Mesothelial cell of epicardium (in vitro differentiated cells): ENCODE data around the gene NXN. TPM values are rescaled to one million over a fixed set of nuclear protein-coding genes. Genes with fewer than 3 reads are reported as not detected.
A peak's percentile ranks its signal among the peaks of the same experiment; 100 is the strongest.

Experiments used
- DNase-seq, 2 experiments: peaks; one replicate each; pipeline ENCODE4 v3.0.0; 2021; ENCODE audit warnings: low spot score in 2 of 2; ENCODE audit not compliant: unreplicated experiment in 2 of 2
- H3K27ac Mint-ChIP-seq: 2 replicates; pipeline ENCODE4 v1.8.0; 2021; ENCODE audit warnings: mixed read lengths
- H3K27me3 Mint-ChIP-seq: 2 replicates; pipeline ENCODE4 v1.8.0; 2021; ENCODE audit warnings: low read depth, mixed read lengths
- H3K36me3 Mint-ChIP-seq: 2 replicates; pipeline ENCODE4 v1.8.0; 2021; ENCODE audit warnings: mixed read lengths
- H3K4me1 Mint-ChIP-seq: 2 replicates; pipeline ENCODE4 v1.8.0; 2021; ENCODE audit warnings: mixed read lengths
- H3K4me3 Mint-ChIP-seq: 2 replicates; pipeline ENCODE4 v1.8.0; 2021; ENCODE audit warnings: mild to moderate bottlenecking, moderate library complexity, mixed read lengths
- H3K9me3 Mint-ChIP-seq: 2 replicates; pipeline ENCODE4 v1.8.0; 2021; ENCODE audit warnings: mixed read lengths
- total RNA-seq: library from RNA; stranded (reverse); gene quantifications from 3 replicates; pipeline ENCODE4 v1.2.1, GENCODE V29; 2021
- TF ChIP-seq, protein P1 (sequence below): fragments of 200-600 bp; sonication (generic); IDR thresholded peaks from one replicate; pipeline ENCODE4 v1.5.0; 2021; ENCODE audit warnings: antibody characterized with exemption; ENCODE audit not compliant: unreplicated experiment

NXN gene
- total RNA-seq, 1 donor from 2014 or later, result 107 TPM

DNA sequence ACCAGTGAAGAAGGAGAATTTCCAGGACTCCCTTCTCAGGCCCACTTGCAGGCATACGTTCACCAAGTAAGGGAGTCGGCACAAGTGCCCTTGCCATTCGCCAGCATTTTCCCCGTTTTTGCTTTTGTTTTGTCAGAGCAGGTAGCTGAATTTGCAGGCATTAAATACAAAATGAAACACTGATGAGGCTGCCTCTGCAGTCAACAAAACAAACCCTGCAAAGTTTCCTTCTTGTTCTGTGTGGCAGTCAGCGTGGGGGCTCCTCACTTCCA is 205.3 kb downstream of the NXN start:
- TF ChIP-seq, protein P1, sequence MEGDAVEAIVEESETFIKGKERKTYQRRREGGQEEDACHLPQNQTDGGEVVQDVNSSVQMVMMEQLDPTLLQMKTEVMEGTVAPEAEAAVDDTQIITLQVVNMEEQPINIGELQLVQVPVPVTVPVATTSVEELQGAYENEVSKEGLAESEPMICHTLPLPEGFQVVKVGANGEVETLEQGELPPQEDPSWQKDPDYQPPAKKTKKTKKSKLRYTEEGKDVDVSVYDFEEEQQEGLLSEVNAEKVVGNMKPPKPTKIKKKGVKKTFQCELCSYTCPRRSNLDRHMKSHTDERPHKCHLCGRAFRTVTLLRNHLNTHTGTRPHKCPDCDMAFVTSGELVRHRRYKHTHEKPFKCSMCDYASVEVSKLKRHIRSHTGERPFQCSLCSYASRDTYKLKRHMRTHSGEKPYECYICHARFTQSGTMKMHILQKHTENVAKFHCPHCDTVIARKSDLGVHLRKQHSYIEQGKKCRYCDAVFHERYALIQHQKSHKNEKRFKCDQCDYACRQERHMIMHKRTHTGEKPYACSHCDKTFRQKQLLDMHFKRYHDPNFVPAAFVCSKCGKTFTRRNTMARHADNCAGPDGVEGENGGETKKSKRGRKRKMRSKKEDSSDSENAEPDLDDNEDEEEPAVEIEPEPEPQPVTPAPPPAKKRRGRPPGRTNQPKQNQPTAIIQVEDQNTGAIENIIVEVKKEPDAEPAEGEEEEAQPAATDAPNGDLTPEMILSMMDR, result no peak
- H3K27me3 Mint-ChIP-seq, result no peaks in the 10 kb centered on the region
- peaks cover 47% of the 10 kb centered on the region for H3K36me3 Mint-ChIP-seq
- no peaks in the 10 kb centered on the region for H3K4me1 Mint-ChIP-seq
- H3K9me3 Mint-ChIP-seq, result no peaks in the 10 kb centered on the region
- no peak overlapping the region for H3K4me3 Mint-ChIP-seq
- DNase-seq, result no peak
- no peak overlapping the region for H3K27ac Mint-ChIP-seq

GRCh38 chr17:773467-774312 is 205.9 kb downstream of the NXN start:
- Mint-ChIP-seq H3K36me3 (peaks cover 52% of the 10 kb centered on the region), H3K27ac (peak overlapping the region; percentile 34), H3K4me1 (no peaks in the 10 kb centered on the region), H3K4me3 (no peak overlapping the region), H3K27me3 (no peaks in the 10 kb centered on the region), H3K9me3 (no peaks in the 10 kb centered on the region)
- TF ChIP-seq, protein P1, result no peak
- DNase-seq, result no peak

DNA sequence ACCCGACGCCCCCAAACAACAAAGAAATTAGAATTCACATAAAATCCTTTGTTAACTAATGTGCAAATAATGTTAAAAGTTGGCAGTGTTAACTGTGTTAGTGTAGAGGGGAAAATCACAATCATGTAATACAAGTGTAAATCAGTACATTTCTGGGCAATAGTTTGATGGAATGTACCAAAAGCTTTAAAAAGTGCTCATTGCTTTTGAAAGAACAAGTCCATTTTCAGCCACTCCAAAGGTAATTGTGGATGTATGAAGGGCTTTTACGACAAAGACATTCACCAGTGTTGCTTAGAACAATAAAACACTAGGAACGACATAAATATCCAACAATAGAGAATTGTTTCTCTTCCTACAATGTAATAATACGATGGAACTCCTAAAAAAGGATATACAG is 206.6 kb downstream of the NXN start:
- peaks cover 52% of the 10 kb centered on the region for H3K36me3 Mint-ChIP-seq
- H3K4me3 Mint-ChIP-seq, result no peak overlapping the region
- DNase-seq, result no peak
- H3K27me3 Mint-ChIP-seq, result no peaks in the 10 kb centered on the region
- no peak overlapping the region for H3K27ac Mint-ChIP-seq
- TF ChIP-seq, protein P1, result no peak
- H3K4me1 Mint-ChIP-seq, result no peaks in the 10 kb centered on the region
- H3K9me3 Mint-ChIP-seq, result no peaks in the 10 kb centered on the region

DNA sequence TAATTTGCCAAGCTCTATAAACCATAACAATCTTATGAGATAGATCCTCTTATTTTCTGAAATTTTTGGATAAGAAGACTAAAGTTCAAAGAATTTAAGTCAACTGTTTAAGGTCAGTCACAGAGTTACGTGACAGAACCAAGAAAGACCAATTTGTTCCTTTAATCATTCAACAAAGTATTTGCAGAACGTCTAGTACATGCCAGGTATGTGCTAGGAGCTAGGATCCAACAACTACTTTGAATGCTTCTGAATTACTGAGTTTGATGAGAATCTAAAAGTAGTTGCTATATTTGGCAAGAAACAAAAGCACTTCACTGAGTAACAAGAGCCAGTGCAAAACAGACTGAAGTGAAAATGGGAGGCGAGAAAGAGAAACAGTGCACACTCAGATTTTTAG is 212.5 kb downstream of the NXN start:
- H3K36me3 Mint-ChIP-seq, result peaks cover 38% of the 10 kb centered on the region
- TF ChIP-seq, protein P1, result no peak
- no peak overlapping the region for H3K27ac Mint-ChIP-seq
- H3K4me1 Mint-ChIP-seq, result no peaks in the 10 kb centered on the region
- no peaks in the 10 kb centered on the region for H3K9me3 Mint-ChIP-seq
- H3K4me3 Mint-ChIP-seq, result no peak overlapping the region
- DNase-seq, result no peak
- no peaks in the 10 kb centered on the region for H3K27me3 Mint-ChIP-seq

DNA sequence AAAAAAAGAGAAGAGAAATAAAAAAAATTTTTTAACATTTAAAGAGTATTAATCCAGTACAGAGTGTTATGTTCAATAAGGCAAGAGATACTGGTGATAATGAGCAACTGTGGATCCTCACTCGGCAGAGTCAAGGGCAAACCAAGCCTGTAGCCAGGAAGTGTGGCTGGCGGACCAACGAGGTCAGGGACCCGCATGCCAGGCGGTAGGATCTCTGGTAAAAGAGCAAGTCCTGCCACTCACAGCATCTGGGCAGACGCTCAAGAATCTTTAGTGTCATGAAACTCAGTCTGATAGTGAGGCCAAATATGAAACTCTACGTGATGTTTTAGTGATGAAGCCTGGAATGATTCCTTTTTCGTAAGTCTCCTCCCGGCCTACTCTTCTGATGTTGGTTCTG is 219.2 kb downstream of the NXN start:
- Mint-ChIP-seq H3K36me3 (peaks cover 44% of the 10 kb centered on the region), H3K9me3 (peaks cover 3% of the 10 kb centered on the region), H3K27ac (no peak overlapping the region), H3K27me3 (no peaks in the 10 kb centered on the region), H3K4me1 (peaks cover 11% of the 10 kb centered on the region), H3K4me3 (no peak overlapping the region)
- TF ChIP-seq, protein P1, result no peak
- DNase-seq, result no peak
